ENCODE measurements around the gene KRTAP9-3. TPM values are rescaled to one million over a fixed set of nuclear protein-coding genes. Genes with fewer than 3 reads are reported as not detected.

KRTAP9-3 gene
- total and polyA plus RNA-seq, 10 of the 15 experiments (the other 5 are each of a cell fraction or from before 2014, with no cell fraction given): not detected

Small RNAs within 50 kb of the gene (small RNA-seq; reads per million reads assigned to genes)
- gene KRTAP4-17P (not detected), gene KRTAP9-10P (not detected)

Other genes with a start within 250 kb of the KRTAP9-3 start
Only the 7 nearest of the 42 such genes appear.
- gene KRTAP9-1, start 42.6 kb upstream of the KRTAP9-3 start, total RNA-seq (2014; rRNA removed): not detected in 2 replicates
- not detected in 2 replicates for gene KRTAP9-1, start 42.6 kb upstream of the KRTAP9-3 start, total RNA-seq (2014; rRNA removed; fragmentation: Illumina TruSeq; extraction: Trizol)
- gene KRTAP9-1, start 42.6 kb upstream of the KRTAP9-3 start, total RNA-seq (2021): not detected in 2 replicates
- not detected in 2 replicates for gene KRTAP9-1, start 42.6 kb upstream of the KRTAP9-3 start, polyA plus RNA-seq (2011; rRNA removed)
- not detected in 2 replicates for gene KRTAP9-1, start 42.6 kb upstream of the KRTAP9-3 start, polyA plus RNA-seq (2014; fragmentation: Illumina TruSeq; extraction: Trizol)
- not detected for gene KRTAP9-1, start 42.6 kb upstream of the KRTAP9-3 start, polyA plus RNA-seq (2014; fragmentation: Nextera tagmentation; extraction: Ambion mirVana)
- gene KRTAP9-1, start 42.6 kb upstream of the KRTAP9-3 start, polyA plus RNA-seq (2014; rRNA removed): not detected in 2 replicates
- gene KRTAP9-1, start 42.6 kb upstream of the KRTAP9-3 start, polyA plus RNA-seq (2016; fragmentation: Nextera tagmentation; extraction: Ambion mirVana): not detected
- not detected in 2 replicates for gene KRTAP9-2, start 5.8 kb upstream of the KRTAP9-3 start, total RNA-seq (2014; rRNA removed)
- gene KRTAP9-2, start 5.8 kb upstream of the KRTAP9-3 start, total RNA-seq (2014; rRNA removed; fragmentation: Illumina TruSeq; extraction: Trizol): not detected in 2 replicates
- not detected in 2 replicates for gene KRTAP9-2, start 5.8 kb upstream of the KRTAP9-3 start, total RNA-seq (2021)
- gene KRTAP9-2, start 5.8 kb upstream of the KRTAP9-3 start, polyA plus RNA-seq (2011; rRNA removed): not detected in 2 replicates
- not detected in 2 replicates for gene KRTAP9-2, start 5.8 kb upstream of the KRTAP9-3 start, polyA plus RNA-seq (2014; fragmentation: Illumina TruSeq; extraction: Trizol)
- gene KRTAP9-2, start 5.8 kb upstream of the KRTAP9-3 start, polyA plus RNA-seq (2014; fragmentation: Nextera tagmentation; extraction: Ambion mirVana): not detected
- not detected in 2 replicates for gene KRTAP9-2, start 5.8 kb upstream of the KRTAP9-3 start, polyA plus RNA-seq (2014; rRNA removed)
- not detected for gene KRTAP9-2, start 5.8 kb upstream of the KRTAP9-3 start, polyA plus RNA-seq (2016; fragmentation: Nextera tagmentation; extraction: Ambion mirVana)
- not detected in 2 replicates for gene KRTAP9-8, start 5.5 kb downstream of the KRTAP9-3 start, total RNA-seq (2014; rRNA removed)
- gene KRTAP9-8, start 5.5 kb downstream of the KRTAP9-3 start, total RNA-seq (2014; rRNA removed; fragmentation: Illumina TruSeq; extraction: Trizol): not detected in 2 replicates
- not detected in 2 replicates for gene KRTAP9-8, start 5.5 kb downstream of the KRTAP9-3 start, total RNA-seq (2021)
- not detected in 2 replicates for gene KRTAP9-8, start 5.5 kb downstream of the KRTAP9-3 start, polyA plus RNA-seq (2011; rRNA removed)
- gene KRTAP9-8, start 5.5 kb downstream of the KRTAP9-3 start, polyA plus RNA-seq (2014; fragmentation: Illumina TruSeq; extraction: Trizol): not detected in 2 replicates
- not detected for gene KRTAP9-8, start 5.5 kb downstream of the KRTAP9-3 start, polyA plus RNA-seq (2014; fragmentation: Nextera tagmentation; extraction: Ambion mirVana)
- gene KRTAP9-8, start 5.5 kb downstream of the KRTAP9-3 start, polyA plus RNA-seq (2014; rRNA removed): not detected in 2 replicates
- not detected for gene KRTAP9-8, start 5.5 kb downstream of the KRTAP9-3 start, polyA plus RNA-seq (2016; fragmentation: Nextera tagmentation; extraction: Ambion mirVana)
- not detected in 2 replicates for gene KRTAP9-4, start 17.2 kb downstream of the KRTAP9-3 start, total RNA-seq (2014; rRNA removed)
- not detected in 2 replicates for gene KRTAP9-4, start 17.2 kb downstream of the KRTAP9-3 start, total RNA-seq (2014; rRNA removed; fragmentation: Illumina TruSeq; extraction: Trizol)
- gene KRTAP9-4, start 17.2 kb downstream of the KRTAP9-3 start, total RNA-seq (2021): not detected in 2 replicates
- gene KRTAP9-4, start 17.2 kb downstream of the KRTAP9-3 start, polyA plus RNA-seq (2011; rRNA removed): not detected in 2 replicates
- gene KRTAP9-4, start 17.2 kb downstream of the KRTAP9-3 start, polyA plus RNA-seq (2014; fragmentation: Illumina TruSeq; extraction: Trizol): not detected in 2 replicates
- gene KRTAP9-4, start 17.2 kb downstream of the KRTAP9-3 start, polyA plus RNA-seq (2014; fragmentation: Nextera tagmentation; extraction: Ambion mirVana): not detected
- gene KRTAP9-4, start 17.2 kb downstream of the KRTAP9-3 start, polyA plus RNA-seq (2014; rRNA removed): not detected in 2 replicates
- not detected for gene KRTAP9-4, start 17.2 kb downstream of the KRTAP9-3 start, polyA plus RNA-seq (2016; fragmentation: Nextera tagmentation; extraction: Ambion mirVana)
- not detected in 2 replicates for gene KRTAP9-9, start 22.9 kb downstream of the KRTAP9-3 start, total RNA-seq (2014; rRNA removed)
- gene KRTAP9-9, start 22.9 kb downstream of the KRTAP9-3 start, total RNA-seq (2014; rRNA removed; fragmentation: Illumina TruSeq; extraction: Trizol): not detected in 2 replicates
- not detected in 2 replicates for gene KRTAP9-9, start 22.9 kb downstream of the KRTAP9-3 start, total RNA-seq (2021)
- gene KRTAP9-9, start 22.9 kb downstream of the KRTAP9-3 start, polyA plus RNA-seq (2011; rRNA removed): not detected in 2 replicates
- not detected in 2 replicates for gene KRTAP9-9, start 22.9 kb downstream of the KRTAP9-3 start, polyA plus RNA-seq (2014; fragmentation: Illumina TruSeq; extraction: Trizol)
- not detected for gene KRTAP9-9, start 22.9 kb downstream of the KRTAP9-3 start, polyA plus RNA-seq (2014; fragmentation: Nextera tagmentation; extraction: Ambion mirVana)
- gene KRTAP9-9, start 22.9 kb downstream of the KRTAP9-3 start, polyA plus RNA-seq (2014; rRNA removed): not detected in 2 replicates
- not detected for gene KRTAP9-9, start 22.9 kb downstream of the KRTAP9-3 start, polyA plus RNA-seq (2016; fragmentation: Nextera tagmentation; extraction: Ambion mirVana)
- gene KRTAP9-6, start 32.9 kb downstream of the KRTAP9-3 start, total RNA-seq (2014; rRNA removed): not detected in 2 replicates
- not detected in 2 replicates for gene KRTAP9-6, start 32.9 kb downstream of the KRTAP9-3 start, total RNA-seq (2014; rRNA removed; fragmentation: Illumina TruSeq; extraction: Trizol)
- gene KRTAP9-6, start 32.9 kb downstream of the KRTAP9-3 start, total RNA-seq (2021): not detected in 2 replicates
- gene KRTAP9-6, start 32.9 kb downstream of the KRTAP9-3 start, polyA plus RNA-seq (2011; rRNA removed): not detected in 2 replicates
- not detected in 2 replicates for gene KRTAP9-6, start 32.9 kb downstream of the KRTAP9-3 start, polyA plus RNA-seq (2014; fragmentation: Illumina TruSeq; extraction: Trizol)
- gene KRTAP9-6, start 32.9 kb downstream of the KRTAP9-3 start, polyA plus RNA-seq (2014; fragmentation: Nextera tagmentation; extraction: Ambion mirVana): not detected
- gene KRTAP9-6, start 32.9 kb downstream of the KRTAP9-3 start, polyA plus RNA-seq (2014; rRNA removed): not detected in 2 replicates
- not detected for gene KRTAP9-6, start 32.9 kb downstream of the KRTAP9-3 start, polyA plus RNA-seq (2016; fragmentation: Nextera tagmentation; extraction: Ambion mirVana)
- gene KRTAP9-7, start 43.2 kb downstream of the KRTAP9-3 start, total RNA-seq (2014; rRNA removed): not detected in 2 replicates
- gene KRTAP9-7, start 43.2 kb downstream of the KRTAP9-3 start, total RNA-seq (2014; rRNA removed; fragmentation: Illumina TruSeq; extraction: Trizol): not detected in 2 replicates
- gene KRTAP9-7, start 43.2 kb downstream of the KRTAP9-3 start, total RNA-seq (2021): not detected in 2 replicates
- not detected in 2 replicates for gene KRTAP9-7, start 43.2 kb downstream of the KRTAP9-3 start, polyA plus RNA-seq (2011; rRNA removed)
- not detected in 2 replicates for gene KRTAP9-7, start 43.2 kb downstream of the KRTAP9-3 start, polyA plus RNA-seq (2014; fragmentation: Illumina TruSeq; extraction: Trizol)
- not detected for gene KRTAP9-7, start 43.2 kb downstream of the KRTAP9-3 start, polyA plus RNA-seq (2014; fragmentation: Nextera tagmentation; extraction: Ambion mirVana)
- gene KRTAP9-7, start 43.2 kb downstream of the KRTAP9-3 start, polyA plus RNA-seq (2014; rRNA removed): not detected in 2 replicates
- gene KRTAP9-7, start 43.2 kb downstream of the KRTAP9-3 start, polyA plus RNA-seq (2016; fragmentation: Nextera tagmentation; extraction: Ambion mirVana): not detected